ENCODE measurements around the gene GLIPR2.

GLIPR2 gene

GRCh38 chr9:36138496-36138895, 2.0 kb downstream of the GLIPR2 start:
- no peak overlapping the region for H3K4me3 ChIP-seq (ENCODE audit: low read depth, low read length)
- DNase-seq (ENCODE audit: low read depth): no peak
- TF ChIP-seq CTCF (IDR thresholded peaks at IDR 0.05; ENCODE audit: low read depth, low read length, missing control alignments): no peak

- TF ChIP-seq CTCF (IDR thresholded peaks at IDR 0.05; ENCODE audit: low read depth, low read length, missing control alignments): no peak
- no peak overlapping the region for H3K4me3 ChIP-seq (ENCODE audit: low read depth, low read length)
- no peak for DNase-seq (ENCODE audit: low read depth)
These were observed 2.4 kb downstream of the GLIPR2 start for GRCh38 chr9:36138901-36139300.

- no peak for TF ChIP-seq CTCF (IDR thresholded peaks at IDR 0.05; ENCODE audit: low read depth, low read length, missing control alignments)
- no peak for DNase-seq (ENCODE audit: low read depth)
- H3K4me3 ChIP-seq (ENCODE audit: low read depth, low read length): no peak overlapping the region
These were observed 3.9 kb downstream of the GLIPR2 start for GRCh38 chr9:36140086-36141084.

GRCh38 chr9:36141288-36141687, 4.8 kb downstream of the GLIPR2 start:
- no peak for TF ChIP-seq CTCF (IDR thresholded peaks at IDR 0.05; ENCODE audit: low read depth, low read length, missing control alignments)
- H3K4me3 ChIP-seq (ENCODE audit: low read depth, low read length): no peak overlapping the region
- DNase-seq (ENCODE audit: low read depth): no peak

- no peak overlapping the region for H3K4me3 ChIP-seq (ENCODE audit: low read depth, low read length)
- TF ChIP-seq CTCF (IDR thresholded peaks at IDR 0.05; ENCODE audit: low read depth, low read length, missing control alignments): no peak
- DNase-seq (ENCODE audit: low read depth): no peak
These were observed 5.2 kb downstream of the GLIPR2 start for GRCh38 chr9:36141761-36142160.

GRCh38 chr9:36142510-36143244, 6.1 kb downstream of the GLIPR2 start:
- no peak overlapping the region; the same call in 1 of the 2 replicates for H3K4me3 ChIP-seq (ENCODE audit: low read depth, low read length)
- DNase-seq (ENCODE audit: low read depth): no peak
- no peak for TF ChIP-seq CTCF (IDR thresholded peaks at IDR 0.05; ENCODE audit: low read depth, low read length, missing control alignments)
